HepG2 (cell line): ENCODE data around the gene SGCE. TPM values are rescaled to one million over a fixed set of nuclear protein-coding genes. Genes with fewer than 3 reads are reported as not detected.
A peak's percentile ranks its signal among the peaks of the same experiment; 100 is the strongest.

Experiments used
- ATAD3A ChIP-seq: sonication (generic); formaldehyde crosslinking; IDR thresholded peaks from 2 replicates; pipeline ENCODE4 v1.4.0; 2020; ENCODE audit warnings: missing genetic modification reagents
- BRF2 ChIP-seq: sonication (generic); formaldehyde crosslinking; IDR thresholded peaks from 2 replicates; pipeline ENCODE4 v1.8.1; 2022; ENCODE audit warnings: mild to moderate bottlenecking, missing genetic modification reagents
- DNMT1 ChIP-seq: sonication (generic); formaldehyde crosslinking; IDR thresholded peaks from 2 replicates; pipeline ENCODE4 v1.5.1; 2020; ENCODE audit warnings: mild to moderate bottlenecking, missing genetic modification reagents
- FOXA3 ChIP-seq: IDR thresholded peaks from 2 replicates; pipeline ENCODE4 v1.6.1; 2016; ENCODE audit warnings: missing genetic modification reagents, missing compliant biosample characterization
- GABPB1 ChIP-seq: IDR thresholded peaks from 2 replicates; pipeline ENCODE4 v1.6.1; 2016; ENCODE audit warnings: mild to moderate bottlenecking, missing genetic modification reagents, moderate library complexity, missing compliant biosample characterization
- GLI4 ChIP-seq: sonication (generic); formaldehyde crosslinking; IDR thresholded peaks from 2 replicates; pipeline ENCODE4 v1.5.1; 2020; ENCODE audit warnings: missing genetic modification reagents, mild to moderate bottlenecking, moderate library complexity, borderline replicate concordance
- KDM5B ChIP-seq: sonication (generic); formaldehyde crosslinking; IDR thresholded peaks from 2 replicates; pipeline ENCODE4 v1.4.0; 2020; ENCODE audit warnings: missing genetic modification reagents, mild to moderate bottlenecking, borderline replicate concordance
- KDM6A ChIP-seq: IDR thresholded peaks from 2 replicates; pipeline ENCODE4 v1.6.1; 2016; ENCODE audit warnings: low read depth
- MIXL1 ChIP-seq: IDR thresholded peaks from 2 replicates; pipeline ENCODE4 v1.6.1; 2016
- MXI1 ChIP-seq: IDR thresholded peaks from 3 replicates; pipeline ENCODE4 v1.6.1; 2012; ENCODE audit warnings: low read depth, low read length, inconsistent platforms, borderline replicate concordance
- NR2F6 ChIP-seq, 2 experiments: IDR thresholded peaks; 2 replicates each; pipeline ENCODE4 v1.6.1; 2016; ENCODE audit warnings: antibody characterized with exemption in 1 of 2, mild to moderate bottlenecking in 1 of 2
- RAD21 ChIP-seq: fragments of 450-650 bp; formaldehyde crosslinking; IDR thresholded peaks from 2 replicates; pipeline ENCODE4 v1.5.0; 2020; ENCODE audit warnings: mild to moderate bottlenecking
- SMAD3 ChIP-seq: sonication (generic); formaldehyde crosslinking; IDR thresholded peaks from 2 replicates; pipeline ENCODE4 v1.4.0; 2020; ENCODE audit warnings: missing genetic modification reagents
- SSRP1 ChIP-seq: IDR thresholded peaks from 2 replicates; pipeline ENCODE4 v1.6.1; 2016; ENCODE audit warnings: control low read depth
- TAF1 ChIP-seq: sonication (generic); formaldehyde crosslinking; IDR thresholded peaks from 2 replicates; pipeline ENCODE4 v1.4.0; 2020; ENCODE audit warnings: missing genetic modification reagents
- TOPORS ChIP-seq: sonication (generic); formaldehyde crosslinking; IDR thresholded peaks from 2 replicates; pipeline ENCODE4 v1.8.0; 2023; ENCODE audit warnings: mild to moderate bottlenecking, missing genetic modification reagents
- U2AF1 ChIP-seq: fragments of 200-400 bp; formaldehyde crosslinking; optimal IDR thresholded peaks from 2 replicates; pipeline ENCODE3; 2017; ENCODE audit warnings: mild to moderate bottlenecking, low read depth, low read length
- XRCC5 ChIP-seq: fragments of 200-400 bp; formaldehyde crosslinking; optimal IDR thresholded peaks from 2 replicates; pipeline ENCODE3; 2017; ENCODE audit warnings: mild to moderate bottlenecking, low read length
- ZNF138 ChIP-seq: sonication (generic); formaldehyde crosslinking; IDR thresholded peaks from 2 replicates; pipeline ENCODE4 v1.5.0; 2020; ENCODE audit warnings: mild to moderate bottlenecking, low read depth, missing genetic modification reagents
- ZNF354B ChIP-seq: sonication (generic); formaldehyde crosslinking; IDR thresholded peaks from 2 replicates; pipeline ENCODE4 v1.8.0; 2022; ENCODE audit warnings: mild to moderate bottlenecking, missing genetic modification reagents
- ZNF589 ChIP-seq: sonication (generic); formaldehyde crosslinking; conservative IDR thresholded peaks from 2 replicates; pipeline ENCODE4 v1.8.0; 2022; ENCODE audit warnings: mild to moderate bottlenecking, moderate library complexity, missing genetic modification reagents
- ZNF790 ChIP-seq: sonication (generic); formaldehyde crosslinking; IDR thresholded peaks from 2 replicates; pipeline ENCODE4 v1.8.0; 2022; ENCODE audit warnings: missing genetic modification reagents, mild to moderate bottlenecking, borderline replicate concordance
- ZSCAN21 ChIP-seq: sonication (generic); formaldehyde crosslinking; IDR thresholded peaks from 2 replicates; pipeline ENCODE4 v1.8.0; 2022; ENCODE audit warnings: mild to moderate bottlenecking, missing genetic modification reagents, moderate library complexity, borderline replicate concordance
- polyA plus RNA-seq, 8 experiments: library from polyadenylated mRNA; depleted of rRNA in 3 of 8; stranded (reverse) in 7 of 8; unstranded in 1 of 8; fragments of >200 nt; fragmentation: Illumina TruSeq in 4 of 8; extraction: Trizol in 4 of 8; gene quantifications; 2 replicates each; pipeline versions ENCODE4 v1.2.1 to v1.2.3, GENCODE V29; 2011 to 2016; ENCODE audit warnings: low read depth in 4 of 8, missing spikeins in 1 of 8, mixed read lengths in 1 of 8; ENCODE audit not compliant: insufficient read depth in 1 of 8
- total RNA-seq, 5 experiments: library from RNA; depleted of rRNA; stranded (reverse); fragments of >200 nt; fragmentation: Illumina TruSeq; extraction: Trizol; gene quantifications; 2 replicates each; pipeline ENCODE4 v1.2.3, GENCODE V29; 2016; ENCODE audit warnings: low read depth in 1 of 5
- TF ChIP-seq, protein P1 (sequence below): sonication (generic); formaldehyde crosslinking; IDR thresholded peaks from 2 replicates; pipeline ENCODE4 v1.5.1; 2020; ENCODE audit warnings: mild to moderate bottlenecking, missing genetic modification reagents, borderline replicate concordance
- TF ChIP-seq, protein P2 (sequence below): sonication (generic); formaldehyde crosslinking; IDR thresholded peaks from 2 replicates; pipeline ENCODE4 v1.4.0; 2020; ENCODE audit warnings: missing genetic modification reagents

The SGCE gene
- total and polyA plus RNA-seq, 2 of the 13 experiments (the other 11 are each of a cell fraction or from before 2014, with no cell fraction given) = 52.3 to 71.1 TPM

- TF ChIP-seq, protein P1, sequence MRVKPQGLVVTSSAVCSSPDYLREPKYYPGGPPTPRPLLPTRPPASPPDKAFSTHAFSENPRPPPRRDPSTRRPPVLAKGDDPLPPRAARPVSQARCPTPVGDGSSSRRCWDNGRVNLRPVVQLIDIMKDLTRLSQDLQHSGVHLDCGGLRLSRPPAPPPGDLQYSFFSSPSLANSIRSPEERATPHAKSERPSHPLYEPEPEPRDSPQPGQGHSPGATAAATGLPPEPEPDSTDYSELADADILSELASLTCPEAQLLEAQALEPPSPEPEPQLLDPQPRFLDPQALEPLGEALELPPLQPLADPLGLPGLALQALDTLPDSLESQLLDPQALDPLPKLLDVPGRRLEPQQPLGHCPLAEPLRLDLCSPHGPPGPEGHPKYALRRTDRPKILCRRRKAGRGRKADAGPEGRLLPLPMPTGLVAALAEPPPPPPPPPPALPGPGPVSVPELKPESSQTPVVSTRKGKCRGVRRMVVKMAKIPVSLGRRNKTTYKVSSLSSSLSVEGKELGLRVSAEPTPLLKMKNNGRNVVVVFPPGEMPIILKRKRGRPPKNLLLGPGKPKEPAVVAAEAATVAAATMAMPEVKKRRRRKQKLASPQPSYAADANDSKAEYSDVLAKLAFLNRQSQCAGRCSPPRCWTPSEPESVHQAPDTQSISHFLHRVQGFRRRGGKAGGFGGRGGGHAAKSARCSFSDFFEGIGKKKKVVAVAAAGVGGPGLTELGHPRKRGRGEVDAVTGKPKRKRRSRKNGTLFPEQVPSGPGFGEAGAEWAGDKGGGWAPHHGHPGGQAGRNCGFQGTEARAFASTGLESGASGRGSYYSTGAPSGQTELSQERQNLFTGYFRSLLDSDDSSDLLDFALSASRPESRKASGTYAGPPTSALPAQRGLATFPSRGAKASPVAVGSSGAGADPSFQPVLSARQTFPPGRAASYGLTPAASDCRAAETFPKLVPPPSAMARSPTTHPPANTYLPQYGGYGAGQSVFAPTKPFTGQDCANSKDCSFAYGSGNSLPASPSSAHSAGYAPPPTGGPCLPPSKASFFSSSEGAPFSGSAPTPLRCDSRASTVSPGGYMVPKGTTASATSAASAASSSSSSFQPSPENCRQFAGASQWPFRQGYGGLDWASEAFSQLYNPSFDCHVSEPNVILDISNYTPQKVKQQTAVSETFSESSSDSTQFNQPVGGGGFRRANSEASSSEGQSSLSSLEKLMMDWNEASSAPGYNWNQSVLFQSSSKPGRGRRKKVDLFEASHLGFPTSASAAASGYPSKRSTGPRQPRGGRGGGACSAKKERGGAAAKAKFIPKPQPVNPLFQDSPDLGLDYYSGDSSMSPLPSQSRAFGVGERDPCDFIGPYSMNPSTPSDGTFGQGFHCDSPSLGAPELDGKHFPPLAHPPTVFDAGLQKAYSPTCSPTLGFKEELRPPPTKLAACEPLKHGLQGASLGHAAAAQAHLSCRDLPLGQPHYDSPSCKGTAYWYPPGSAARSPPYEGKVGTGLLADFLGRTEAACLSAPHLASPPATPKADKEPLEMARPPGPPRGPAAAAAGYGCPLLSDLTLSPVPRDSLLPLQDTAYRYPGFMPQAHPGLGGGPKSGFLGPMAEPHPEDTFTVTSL = peak; percentile 100
- TF ChIP-seq NR2F6 (IDR thresholded peaks at IDR 0.05) = peak; percentile 77; the same call in 1 of the 2 replicates
- TF ChIP-seq NR2F6 (CRISPR knock-in tag; IDR thresholded peaks at IDR 0.05) = peak; percentile 53
- TF ChIP-seq ZNF790 (CRISPR knock-in tag) = no peak
- no peak for TF ChIP-seq DNMT1 (CRISPR knock-in tag)
- TF ChIP-seq MIXL1 (CRISPR knock-in tag) = peak; percentile 94
- TF ChIP-seq, protein P2, sequence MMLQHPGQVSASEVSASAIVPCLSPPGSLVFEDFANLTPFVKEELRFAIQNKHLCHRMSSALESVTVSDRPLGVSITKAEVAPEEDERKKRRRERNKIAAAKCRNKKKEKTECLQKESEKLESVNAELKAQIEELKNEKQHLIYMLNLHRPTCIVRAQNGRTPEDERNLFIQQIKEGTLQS (CRISPR knock-in tag) = peak; percentile 53; the same call in 1 of the 2 replicates
- peak; percentile 48; the same call in 1 of the 2 replicates for TF ChIP-seq RAD21 (CRISPR knock-in tag)
- TF ChIP-seq GLI4 = no peak
- no peak for TF ChIP-seq XRCC5
- no peak for TF ChIP-seq TOPORS (CRISPR knock-in tag)
- no peak for TF ChIP-seq KDM5B (CRISPR knock-in tag)
- TF ChIP-seq U2AF1 = no peak
- TF ChIP-seq BRF2 (CRISPR knock-in tag) = no peak
- TF ChIP-seq GABPB1 (CRISPR knock-in tag) = peak; percentile 32; the same call in 1 of the 2 replicates
- no peak for TF ChIP-seq ZSCAN21 (CRISPR knock-in tag)
- no peak for TF ChIP-seq ZNF138 (CRISPR knock-in tag)
- TF ChIP-seq KDM6A (CRISPR knock-in tag) = peak; percentile 55
- TF ChIP-seq SSRP1 (CRISPR knock-in tag) = no peak
- no peak for TF ChIP-seq MXI1
- TF ChIP-seq ZNF354B = no peak
- peak; percentile 93 for TF ChIP-seq FOXA3 (CRISPR knock-in tag)
- 0 out of 2 replicates have a peak, but pooled peaks have one; percentile 71 for TF ChIP-seq SMAD3 (CRISPR knock-in tag)
- TF ChIP-seq ZNF589 (CRISPR knock-in tag) = no peak
- TF ChIP-seq TAF1 (CRISPR knock-in tag) = 0 out of 2 replicates have a peak, but pooled peaks have one; percentile 29
- TF ChIP-seq ATAD3A = no peak
These were observed 12.9 kb downstream of the SGCE start (continued) for GRCh38 chr7:94642838-94643653.
